Spleen (tissue), 11 donors: ENCODE measurements around the gene ZNF414. TPM values are rescaled to one million over a fixed set of nuclear protein-coding genes. Genes with fewer than 3 reads are reported as not detected.

Experiments used
- DNase-seq: peaks from one replicate; pipeline ENCODE4 v3.0.0-alpha.2; 2020
- H3K27ac ChIP-seq, 8 donors: fragments of 200-600 bp; sonication (generic) in 7 of 8; 1 replicate in 4 of 8; 2 replicates in 4 of 8; pipeline versions ENCODE4 v1.5.0 to v1.8.0; 2016 to 2021; ENCODE audit warnings: inconsistent platforms in 4 of 8, mild to moderate bottlenecking in 4 of 8, moderate library complexity in 1 of 8
- H3K27me3 ChIP-seq, 7 donors: fragments of 200-600 bp; sonication (generic) in 6 of 7; replicated peaks in 1 of 7; 1 replicate in 4 of 7; 2 replicates in 3 of 7; pipeline versions ENCODE4 v1.5.0 to v1.8.0; 2016 to 2021; ENCODE audit warnings: inconsistent platforms in 3 of 7, mild to moderate bottlenecking in 1 of 7
- H3K36me3 ChIP-seq, 6 donors: fragments of 200-600 bp; sonication (generic) in 5 of 6; 1 replicate in 4 of 6; 2 replicates in 2 of 6; pipeline versions ENCODE4 v1.5.0 to v1.8.0; 2016 to 2021; ENCODE audit warnings: inconsistent platforms in 2 of 6
- H3K4me1 ChIP-seq, 6 donors: fragments of 200-600 bp; sonication (generic) in 5 of 6; 1 replicate in 3 of 6; 2 replicates in 3 of 6; pipeline versions ENCODE4 v1.5.0 to v1.8.0; 2016 to 2021; ENCODE audit warnings: inconsistent platforms in 3 of 6
- H3K4me3 ChIP-seq, 8 donors: fragments of 200-600 bp; sonication (generic) in 7 of 8; 1 replicate in 4 of 8; 2 replicates in 4 of 8; pipeline versions ENCODE4 v1.5.0 to v1.8.0; 2016 to 2021; ENCODE audit warnings: inconsistent platforms in 4 of 8, mild to moderate bottlenecking in 4 of 8, moderate library complexity in 2 of 8
- H3K9me3 ChIP-seq, 8 donors: fragments of 200-600 bp; sonication (generic) in 7 of 8; 1 replicate in 4 of 8; 2 replicates in 4 of 8; pipeline versions ENCODE4 v1.5.0 to v1.8.0; 2016 to 2021; ENCODE audit warnings: inconsistent platforms in 4 of 8
- CTCF ChIP-seq, 11 experiments: fragments of 200-600 bp in 7 of 11; fragments of 450-650 bp in 4 of 11; sonication (generic) in 4 of 11; IDR thresholded peaks in 8 of 11; conservative IDR thresholded peaks in 3 of 11; 1 replicate in 7 of 11; 2 replicates in 4 of 11; pipeline versions ENCODE4 v1.4.0 to v1.8.0; 2016 to 2021; ENCODE audit warnings: antibody characterized with exemption in 11 of 11, inconsistent platforms in 4 of 11, mild to moderate bottlenecking in 1 of 11
- POLR2A ChIP-seq, 3 donors: fragments of 450-650 bp; IDR thresholded peaks; one replicate each; pipeline ENCODE4 v1.5.1; 2017; ENCODE audit warnings: antibody characterized with exemption in 3 of 3, mild to moderate bottlenecking in 1 of 3
- POLR2AphosphoS5 ChIP-seq, 3 donors: sonication (generic); formaldehyde crosslinking; IDR thresholded peaks; one replicate each; pipeline ENCODE4 v1.5.1; 2017; ENCODE audit warnings: antibody characterized with exemption in 3 of 3
- WGBS, 5 donors: extraction: QIAGEN DNeasy Blood & Tissue Kit in 3 of 5; methylation state at CpG; one replicate each; pipeline versions ENCODE4 v1.1.5 to v1.1.7; 2013 to 2018; 5-methylcytosine and 5-hydroxymethylcytosine counted together
- intact Hi-C: fragments of 100-400 bp; cut with DNase I; formaldehyde crosslinking; loops from one replicate; pipeline ENCODE4 v1.15.0; 2023; ENCODE audit warnings: low total_unique reads
- polyA plus RNA-seq, 3 donors: library from polyadenylated mRNA; stranded (reverse); fragments of 200-250 nt; gene quantifications; one replicate each; pipeline ENCODE4 v1.2.1, GENCODE V29; 2013
- total RNA-seq, 7 donors: library from RNA; depleted of rRNA in 3 of 7; stranded (reverse); fragments of >200 nt in 3 of 7; fragmentation: NEBNext Ultra II Directional in 4 of 7; extraction: Animal tissue kit (Norgen Biotek cat#: 25700) in 4 of 7; gene quantifications; one replicate each; pipeline versions ENCODE4 v1.1.0 to v1.2.1, GENCODE V29; 2016 to 2021
- donor health status: healthy with polysubstance abuse.
- donor health status: DM: no; HTN: no; CAD: no; lungs with moderate emphysema.
- donor health status: DM: no; HTN: no; CAD: no.
- donor health status: Bipolar disorder and iron deficiency.
- donor health status: healthy.
- donor health status: DM: no; HTN: no; CAD: no.
- donor health status: DM: yes; HTN: yes; CAD: no.

The ZNF414 gene
- total and polyA plus RNA-seq, 10 donors = 12.0 to 31.7 (median 23.8) TPM

GRCh38 chr19:8476524-8476923 is 37.4 kb downstream of the ZNF414 start:
- no peak for DNase-seq
- H3K27me3 ChIP-seq = no peaks in the 10 kb centered on the region
- peaks cover 18 to 96% (median 63%) of the 10 kb centered on the region in 6 donors for H3K4me1 ChIP-seq
- no peaks in the 10 kb centered on the region for H3K9me3 ChIP-seq
- intact Hi-C loops = no loop called here
- TF ChIP-seq POLR2AphosphoS5 (IDR thresholded peaks at IDR 0.05) = no peak
- no peak for TF ChIP-seq POLR2A (IDR thresholded peaks at IDR 0.05)
- TF ChIP-seq CTCF (IDR thresholded peaks at IDR 0.05 in 8 of 11, conservative IDR thresholded peaks at IDR 0.05 in 3 of 11) = no peak
- H3K36me3 ChIP-seq = peaks cover 4 to 98% (median 82%) of the 10 kb centered on the region in 6 donors
- peak overlapping the region in 2 of 8 donors; percentile 62 to 69 for H3K27ac ChIP-seq
- 84 to 91% (median 89%) methylated on average over 3 to 8 of the region's 8 CpGs for WGBS, 5 donors
- no peak overlapping the region for H3K4me3 ChIP-seq

GRCh38 chr19:8475005-8475404 is 39.0 kb downstream of the ZNF414 start:
- Histone ChIP-seq H3K4me3 (no peak overlapping the region), H3K36me3 (peaks cover 4 to 98% (median 88%) of the 10 kb centered on the region in 6 donors), H3K27ac (peak overlapping the region in 3 of 8 donors; percentile 62 to 69 (median 65)), H3K27me3 (no peaks in the 10 kb centered on the region), H3K4me1 (peaks cover 18 to 85% (median 51%) of the 10 kb centered on the region in 6 donors), H3K9me3 (no peaks in the 10 kb centered on the region)
- intact Hi-C loops = no loop called here
- WGBS, 5 donors = 94 to 100% (median 96%) methylated on average over 1 of the region's 1 CpG
- TF ChIP-seq POLR2A (IDR thresholded peaks at IDR 0.05) (no peak), CTCF (IDR thresholded peaks at IDR 0.05 in 8 of 11, conservative IDR thresholded peaks at IDR 0.05 in 3 of 11) (no peak), POLR2AphosphoS5 (IDR thresholded peaks at IDR 0.05) (no peak)
- no peak for DNase-seq

- Histone ChIP-seq H3K9me3 (no peaks in the 10 kb centered on the region), H3K36me3 (peaks cover 7 to 100% (median 93%) of the 10 kb centered on the region in 6 donors), H3K4me1 (peaks cover 14 to 81% (median 51%) of the 10 kb centered on the region in 6 donors), H3K27me3 (no peaks in the 10 kb centered on the region), H3K27ac (peak overlapping the region; percentile 5 to 69 (median 50)), H3K4me3 (no peak overlapping the region)
- intact Hi-C loops = no loop called here
- 33 to 35% (median 33%) methylated on average over 6 of the region's 6 CpGs for WGBS, 5 donors
- no peak for DNase-seq
- TF ChIP-seq CTCF (IDR thresholded peaks at IDR 0.05 in 8 of 11, conservative IDR thresholded peaks at IDR 0.05 in 3 of 11) (no peak), POLR2A (IDR thresholded peaks at IDR 0.05) (no peak), POLR2AphosphoS5 (IDR thresholded peaks at IDR 0.05) (no peak)
Measured at GRCh38 chr19:8473648-8474476, 40.1 kb downstream of the ZNF414 start.

- no peak overlapping the region for H3K27ac ChIP-seq
- H3K9me3 ChIP-seq = no peaks in the 10 kb centered on the region
- intact Hi-C loops = no loop called here
- no peaks in the 10 kb centered on the region for H3K27me3 ChIP-seq
- no peak for DNase-seq
- peaks cover 10 to 100% (median 95%) of the 10 kb centered on the region in 6 donors for H3K36me3 ChIP-seq
- H3K4me1 ChIP-seq = peaks cover 9 to 50% (median 28%) of the 10 kb centered on the region in 6 donors
- no peak overlapping the region for H3K4me3 ChIP-seq
- TF ChIP-seq POLR2A (IDR thresholded peaks at IDR 0.05) (no peak), POLR2AphosphoS5 (IDR thresholded peaks at IDR 0.05) (peak in 1 of 3 donors; percentile 34), CTCF (IDR thresholded peaks at IDR 0.05 in 8 of 11, conservative IDR thresholded peaks at IDR 0.05 in 3 of 11) (no peak)
- WGBS, 5 donors = 90 to 97% (median 93%) methylated on average over 13 of the region's 13 CpGs
Measured at GRCh38 chr19:8469613-8470368, 44.2 kb downstream of the ZNF414 start.
